ENCODE data around the gene CYB561.

Gene CYB561

GRCh38 chr17:63448655-63449054, 2.5 kb upstream of the CYB561 start:
- no peak for DNase-seq (ENCODE audit: low read depth)

- DNase-seq (ENCODE audit: low read depth) = no peak
Observed at GRCh38 chr17:63447471-63448009, 1.4 kb upstream of the CYB561 start.

- DNase-seq (ENCODE audit: low read depth) = no peak
Observed at GRCh38 chr17:63446753-63447470, 806 bp upstream of the CYB561 start.

- DNase-seq (ENCODE audit: low read depth) = no peak
Observed at GRCh38 chr17:63445571-63445953, 544 bp downstream of the CYB561 start.

- no peak for DNase-seq (ENCODE audit: low read depth)
Observed at GRCh38 chr17:63445065-63445464, 1.0 kb downstream of the CYB561 start.

- no peak for DNase-seq (ENCODE audit: low read depth)
Observed at GRCh38 chr17:63444457-63444856, 1.6 kb downstream of the CYB561 start.

GRCh38 chr17:63443053-63443452, 3.1 kb downstream of the CYB561 start:
- DNase-seq (ENCODE audit: low read depth) = no peak

GRCh38 chr17:63442549-63443035, 3.5 kb downstream of the CYB561 start:
- no peak for DNase-seq (ENCODE audit: low read depth)

- no peak for DNase-seq (ENCODE audit: low read depth)
Observed at GRCh38 chr17:63442074-63442473, 4.0 kb downstream of the CYB561 start.

GRCh38 chr17:63441654-63442053, 4.5 kb downstream of the CYB561 start:
- DNase-seq (ENCODE audit: low read depth) = no peak

GRCh38 chr17:63440770-63441335, 5.3 kb downstream of the CYB561 start:
- no peak for DNase-seq (ENCODE audit: low read depth)

GRCh38 chr17:63440127-63440769, 5.9 kb downstream of the CYB561 start:
- DNase-seq (ENCODE audit: low read depth) = no peak

- DNase-seq (ENCODE audit: low read depth) = no peak
Observed at GRCh38 chr17:63439687-63440086, 6.4 kb downstream of the CYB561 start.

- DNase-seq (ENCODE audit: low read depth) = no peak
Observed at GRCh38 chr17:63438092-63439051, 7.7 kb downstream of the CYB561 start.

GRCh38 chr17:63437287-63438091, 8.6 kb downstream of the CYB561 start:
- no peak for DNase-seq (ENCODE audit: low read depth)

- DNase-seq (ENCODE audit: low read depth) = no peak
Observed at GRCh38 chr17:63436523-63437110, 9.5 kb downstream of the CYB561 start.

GRCh38 chr17:63435681-63436522, 10.2 kb downstream of the CYB561 start:
- no peak for DNase-seq (ENCODE audit: low read depth)

GRCh38 chr17:63434951-63435571, 11.0 kb downstream of the CYB561 start:
- no peak for DNase-seq (ENCODE audit: low read depth)

Data from stromal cell of bone marrow (primary cell).